ENCODE measurements around the gene ANK3. TPM values are rescaled to one million over a fixed set of nuclear protein-coding genes. Genes with fewer than 3 reads are reported as not detected.

ANK3 gene
- total and polyA plus RNA-seq, 4 experiments from 2014 or later, result 7.2 to 90.1 (median 55.8) TPM

DNA sequence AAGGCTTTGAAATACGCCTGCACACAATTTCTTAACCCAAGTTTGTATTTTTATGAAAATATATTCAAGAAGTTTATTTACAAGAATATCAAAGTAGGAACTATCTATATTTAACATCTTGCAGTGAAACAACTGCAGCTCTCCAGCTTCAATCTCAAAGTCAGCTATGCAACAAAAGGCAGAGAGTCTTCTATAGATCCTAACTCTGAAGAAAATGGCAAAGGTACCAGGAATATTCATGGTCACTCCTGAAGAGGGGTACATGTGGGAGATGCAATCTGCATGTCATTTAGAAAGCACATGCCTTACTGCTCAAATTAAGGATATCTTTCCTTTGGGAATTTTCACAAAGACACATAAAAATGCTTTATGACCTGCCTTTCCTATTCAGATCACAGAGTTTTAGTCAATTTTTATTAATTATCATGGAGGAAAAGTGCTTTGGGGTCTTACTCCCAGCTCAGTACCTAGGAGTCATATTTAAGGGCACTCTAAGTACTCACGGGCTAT, 1.5 kb downstream of the ANK3 start:
- Histone ChIP-seq H3K4me3 (ENCODE audit: low read length in 2 of 2) (no peak overlapping the region), H3K36me3 (ENCODE audit: insufficient read depth, low read length) (no peaks in the 10 kb centered on the region), H3K27ac (ENCODE audit: low read depth, low read length) (no peak overlapping the region), H3K4me1 (ENCODE audit: insufficient read depth, low read length) (no peaks in the 10 kb centered on the region), H3K9me3 (ENCODE audit: control insufficient read depth in 1 of 2, low read length in 2 of 2) (no peaks in the 10 kb centered on the region), H3K27me3 (ENCODE audit: insufficient read depth, low read length) (no peaks in the 10 kb centered on the region)
- intact Hi-C loops (cut with micrococcal nuclease), result no loop called here
- no peaks in the 10 kb centered on the region for H3K27me3 Mint-ChIP-seq
- H3K9me3 Mint-ChIP-seq, result no peaks in the 10 kb centered on the region
- POLR2A ChIA-PET (ENCODE audit: partially characterized antibody), result no interaction called here
- H3K27ac Mint-ChIP-seq, result no peak overlapping the region
- peaks cover 5 to 22% (median 20%) of the 10 kb centered on the region in 4 donors for H3K4me1 Mint-ChIP-seq
- CTCF ChIA-PET (ENCODE audit: partially characterized antibody), result no interaction called here
- peaks cover 8 to 9% of the 10 kb centered on the region in 2 donors for H3K36me3 Mint-ChIP-seq
- no peak for DNase-seq
- H3K4me3 Mint-ChIP-seq, result no peak overlapping the region

DNA sequence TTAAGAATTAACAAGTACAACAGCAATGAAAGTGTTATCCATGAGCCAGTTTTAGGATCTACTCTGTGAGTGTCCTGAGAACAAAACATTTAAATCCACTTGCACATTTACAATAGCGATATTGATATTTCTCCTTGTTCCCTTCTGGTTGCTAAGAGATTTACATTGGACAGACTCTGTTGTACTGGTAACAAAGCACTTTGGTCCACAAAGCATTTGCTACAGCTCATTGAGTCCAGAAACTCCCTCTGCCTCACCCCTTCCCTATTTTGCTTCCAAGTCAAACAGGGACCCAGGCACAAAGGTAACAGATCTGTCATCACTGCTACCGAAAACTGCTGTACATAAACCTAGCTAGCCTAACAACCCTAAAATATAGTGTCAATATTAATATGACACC, 2.1 kb downstream of the ANK3 start:
- POLR2A ChIA-PET (ENCODE audit: partially characterized antibody), result no interaction called here
- H3K27ac Mint-ChIP-seq, result no peak overlapping the region

DNA sequence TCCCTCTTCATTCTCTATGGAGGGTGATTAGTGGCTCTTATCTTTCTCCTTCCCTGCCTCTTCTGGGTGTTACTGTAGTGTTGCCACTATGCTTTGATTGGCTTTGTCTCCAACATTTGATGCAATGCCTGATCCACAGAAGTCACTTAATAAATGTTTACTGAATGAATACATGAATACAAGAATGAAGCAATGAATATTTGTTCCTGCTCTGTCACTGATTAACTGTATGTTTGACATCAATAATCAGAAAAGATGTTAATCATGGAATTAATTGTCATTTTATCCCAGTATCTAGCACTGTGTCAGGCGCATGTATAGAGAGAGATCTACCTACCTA, 4.3 kb downstream of the ANK3 start:
- Mint-ChIP-seq H3K9me3 (no peaks in the 10 kb centered on the region), H3K27me3 (no peaks in the 10 kb centered on the region), H3K36me3 (peaks cover 2 to 3% of the 10 kb centered on the region in 2 donors), H3K4me1 (peaks cover 5 to 30% (median 20%) of the 10 kb centered on the region in 4 donors), H3K27ac (no peak overlapping the region), H3K4me3 (no peak overlapping the region)
- DNase-seq, result no peak
- ChIA-PET POLR2A (ENCODE audit: partially characterized antibody) (no interaction called here), CTCF (ENCODE audit: partially characterized antibody) (no interaction called here)
- Histone ChIP-seq H3K4me3 (ENCODE audit: low read length in 2 of 2) (no peak overlapping the region), H3K36me3 (ENCODE audit: insufficient read depth, low read length) (no peaks in the 10 kb centered on the region), H3K4me1 (ENCODE audit: insufficient read depth, low read length) (no peaks in the 10 kb centered on the region), H3K9me3 (ENCODE audit: control insufficient read depth in 1 of 2, low read length in 2 of 2) (no peaks in the 10 kb centered on the region), H3K27me3 (ENCODE audit: insufficient read depth, low read length) (no peaks in the 10 kb centered on the region), H3K27ac (ENCODE audit: low read depth, low read length) (no peak overlapping the region)
- intact Hi-C loops (cut with micrococcal nuclease), result no loop called here

More for the DNA sequence above, 2.1 kb downstream of the ANK3 start:
- Histone ChIP-seq H3K4me1 (ENCODE audit: insufficient read depth, low read length) (no peaks in the 10 kb centered on the region), H3K27ac (ENCODE audit: low read depth, low read length) (no peak overlapping the region), H3K9me3 (ENCODE audit: control insufficient read depth in 1 of 2, low read length in 2 of 2) (no peaks in the 10 kb centered on the region), H3K36me3 (ENCODE audit: insufficient read depth, low read length) (no peaks in the 10 kb centered on the region), H3K4me3 (ENCODE audit: low read length in 2 of 2) (no peak overlapping the region), H3K27me3 (ENCODE audit: insufficient read depth, low read length) (no peaks in the 10 kb centered on the region)
- no peaks in the 10 kb centered on the region for H3K9me3 Mint-ChIP-seq
- CTCF ChIA-PET (ENCODE audit: partially characterized antibody), result no interaction called here
- no peak overlapping the region for H3K4me3 Mint-ChIP-seq
- intact Hi-C loops (cut with micrococcal nuclease), result no loop called here
- peaks cover 5 to 24% (median 20%) of the 10 kb centered on the region in 4 donors for H3K4me1 Mint-ChIP-seq
- H3K27me3 Mint-ChIP-seq, result no peaks in the 10 kb centered on the region
- peaks cover 7 to 9% of the 10 kb centered on the region in 2 donors for H3K36me3 Mint-ChIP-seq
- no peak for DNase-seq

DNA sequence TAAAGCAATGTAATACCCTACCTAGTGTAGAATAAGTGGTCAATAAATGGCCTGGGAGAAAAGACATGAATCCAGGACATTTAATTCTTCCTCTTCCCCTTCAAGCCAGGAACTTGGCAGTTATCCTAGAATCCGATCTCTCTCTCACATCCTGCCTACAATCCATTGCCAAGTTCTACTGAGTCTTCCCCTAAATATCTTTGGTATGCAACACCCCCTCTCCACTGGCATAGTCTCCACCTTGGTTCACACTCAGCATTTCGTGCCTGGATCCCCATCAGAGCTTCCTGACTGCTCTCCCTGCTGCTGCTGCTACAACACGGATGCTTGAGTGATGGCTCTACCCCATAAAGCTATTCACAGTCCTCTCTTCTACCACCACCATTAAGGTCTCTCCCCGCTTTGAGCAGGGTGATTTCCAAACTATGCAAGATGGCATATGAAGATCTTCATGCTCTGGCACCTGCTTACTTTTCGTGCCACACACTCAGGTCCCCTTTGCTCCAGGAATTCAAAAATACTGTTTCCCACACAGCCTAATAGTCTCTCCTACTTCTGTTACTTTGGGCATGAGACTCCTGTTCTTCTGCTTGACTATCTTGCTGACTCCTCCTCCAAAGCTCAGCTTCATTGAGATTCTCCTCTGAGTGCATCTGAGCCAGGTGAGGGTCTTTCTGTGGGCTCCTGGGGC, 4.8 kb downstream of the ANK3 start:
- Mint-ChIP-seq H3K27ac (peak overlapping the region in 2 of 7 donors; percentile 15 to 49), H3K4me3 (no peak overlapping the region), H3K36me3 (peaks cover 0 to 1% of the 10 kb centered on the region in 2 donors), H3K4me1 (peaks cover 5 to 30% (median 17%) of the 10 kb centered on the region in 4 donors), H3K9me3 (no peaks in the 10 kb centered on the region), H3K27me3 (no peaks in the 10 kb centered on the region)
- Histone ChIP-seq H3K4me1 (ENCODE audit: insufficient read depth, low read length) (no peaks in the 10 kb centered on the region), H3K27me3 (ENCODE audit: insufficient read depth, low read length) (no peaks in the 10 kb centered on the region), H3K4me3 (ENCODE audit: low read length in 2 of 2) (no peak overlapping the region), H3K36me3 (ENCODE audit: insufficient read depth, low read length) (no peaks in the 10 kb centered on the region), H3K27ac (ENCODE audit: low read depth, low read length) (no peak overlapping the region), H3K9me3 (ENCODE audit: control insufficient read depth in 1 of 2, low read length in 2 of 2) (no peaks in the 10 kb centered on the region)
- no peak for DNase-seq
- ChIA-PET CTCF (ENCODE audit: partially characterized antibody) (no interaction called here), POLR2A (ENCODE audit: partially characterized antibody) (no interaction called here)
- intact Hi-C loops (cut with micrococcal nuclease), result no loop called here

DNA sequence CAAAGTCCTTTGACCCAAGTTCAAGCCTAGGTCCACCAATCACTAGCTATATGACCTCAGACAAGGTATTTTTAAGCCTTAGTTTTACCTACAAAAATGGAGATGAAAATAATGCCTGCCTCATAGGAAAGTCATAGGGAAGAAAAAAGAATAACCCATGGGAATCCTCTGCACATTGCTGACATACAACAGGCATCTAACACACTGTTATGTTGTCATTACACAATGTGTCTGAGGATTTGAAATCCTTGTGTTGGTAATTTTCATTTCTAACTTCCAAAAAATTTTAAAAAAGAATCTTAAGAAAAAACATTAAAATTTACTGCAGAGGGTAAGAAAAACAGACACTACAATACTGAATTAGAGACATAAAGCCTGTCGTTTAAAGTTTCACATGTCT, 5.7 kb downstream of the ANK3 start:
- DNase-seq, result no peak
- CTCF ChIA-PET (ENCODE audit: partially characterized antibody), result interaction anchor here (0.8 kb wide), 1 partner anchor 28 kb away, joined by 3 read pairs; no protein-coding TSS in a partner anchor
- no peaks in the 10 kb centered on the region for H3K27me3 Mint-ChIP-seq

DNA sequence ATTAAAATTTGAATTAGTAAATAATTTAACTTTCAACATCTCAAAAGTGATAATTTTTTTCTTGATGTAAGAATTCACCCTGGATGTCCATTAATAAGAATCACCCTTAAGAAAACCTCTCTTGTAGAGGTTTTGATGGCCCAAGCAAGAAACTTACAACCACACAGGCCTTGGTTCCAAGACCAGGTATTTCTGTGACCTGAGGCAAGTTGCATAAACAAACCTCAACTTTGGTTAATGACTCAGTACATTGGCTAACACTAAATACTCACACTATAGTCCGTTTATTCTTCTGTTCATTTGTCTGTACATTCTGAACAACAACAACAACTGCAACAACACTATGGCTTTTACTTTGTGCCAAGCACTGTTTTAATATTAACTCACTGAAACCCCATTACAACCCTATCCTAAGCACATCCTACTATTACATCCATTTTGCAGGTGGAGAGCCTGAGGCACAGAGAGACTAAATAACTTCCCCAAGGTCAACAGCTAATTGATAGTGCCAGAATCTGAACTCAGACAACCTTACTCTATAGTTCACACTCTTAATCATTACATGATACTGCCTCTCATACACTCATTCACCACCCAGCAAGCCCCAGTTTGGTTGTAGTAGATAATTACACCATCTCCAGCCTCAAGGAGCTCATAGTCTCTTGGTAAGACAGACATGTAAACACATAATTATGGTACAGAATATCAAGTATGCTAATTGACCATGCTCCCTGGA, 6.6 kb downstream of the ANK3 start:
- Histone ChIP-seq H3K4me1 (ENCODE audit: insufficient read depth, low read length) (no peaks in the 10 kb centered on the region), H3K4me3 (ENCODE audit: low read length in 2 of 2) (no peak overlapping the region), H3K36me3 (ENCODE audit: insufficient read depth, low read length) (no peaks in the 10 kb centered on the region), H3K9me3 (ENCODE audit: control insufficient read depth in 1 of 2, low read length in 2 of 2) (no peaks in the 10 kb centered on the region), H3K27ac (ENCODE audit: low read depth, low read length) (no peak overlapping the region), H3K27me3 (ENCODE audit: insufficient read depth, low read length) (no peaks in the 10 kb centered on the region)
- H3K9me3 Mint-ChIP-seq, result no peaks in the 10 kb centered on the region
- H3K4me3 Mint-ChIP-seq, result no peak overlapping the region
- no peaks in the 10 kb centered on the region for H3K36me3 Mint-ChIP-seq
- ChIA-PET CTCF (ENCODE audit: partially characterized antibody) (no interaction called here), POLR2A (ENCODE audit: partially characterized antibody) (no interaction called here)
- DNase-seq, result no peak
- intact Hi-C loops (cut with micrococcal nuclease), result no loop called here
- H3K27ac Mint-ChIP-seq, result peak overlapping the region in 1 of 7 donors; percentile 78
- peaks cover 4 to 29% (median 20%) of the 10 kb centered on the region in 4 donors for H3K4me1 Mint-ChIP-seq
- no peaks in the 10 kb centered on the region for H3K27me3 Mint-ChIP-seq

More for the DNA sequence above, 5.7 kb downstream of the ANK3 start:
- Mint-ChIP-seq H3K4me1 (peaks cover 3 to 32% (median 17%) of the 10 kb centered on the region in 4 donors), H3K36me3 (no peaks in the 10 kb centered on the region), H3K27ac (no peak overlapping the region), H3K9me3 (no peaks in the 10 kb centered on the region), H3K4me3 (no peak overlapping the region)
- H3K4me1 ChIP-seq (ENCODE audit: insufficient read depth, low read length), result no peaks in the 10 kb centered on the region
- H3K9me3 ChIP-seq (ENCODE audit: control insufficient read depth in 1 of 2, low read length in 2 of 2), result no peaks in the 10 kb centered on the region
- H3K36me3 ChIP-seq (ENCODE audit: insufficient read depth, low read length), result no peaks in the 10 kb centered on the region
- no peak overlapping the region for H3K27ac ChIP-seq (ENCODE audit: low read depth, low read length)
- POLR2A ChIA-PET (ENCODE audit: partially characterized antibody), result no interaction called here
- H3K27me3 ChIP-seq (ENCODE audit: insufficient read depth, low read length), result no peaks in the 10 kb centered on the region
- intact Hi-C loops (cut with micrococcal nuclease), result no loop called here
- H3K4me3 ChIP-seq (ENCODE audit: low read length in 2 of 2), result no peak overlapping the region

DNA sequence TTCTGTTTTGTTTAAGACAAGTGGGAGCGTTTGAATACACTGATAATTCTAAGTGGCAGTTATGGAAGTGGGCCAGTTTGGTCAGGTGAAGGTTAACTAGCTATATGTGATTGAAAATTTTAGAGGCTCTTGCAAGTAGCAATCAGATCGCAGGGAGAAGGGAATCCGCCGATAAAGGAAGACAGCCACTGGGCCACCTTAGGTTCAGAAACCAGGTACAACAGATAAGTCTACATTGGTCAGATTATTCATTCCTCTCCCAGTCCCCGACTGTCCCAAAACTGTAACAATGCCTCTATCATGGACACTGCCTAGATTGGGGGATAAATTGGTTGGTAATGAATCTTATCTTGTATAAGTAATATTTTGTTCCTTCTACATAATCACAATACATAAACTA, 8.9 kb downstream of the ANK3 start:
- H3K36me3 ChIP-seq (ENCODE audit: insufficient read depth, low read length), result no peaks in the 10 kb centered on the region
- ChIA-PET CTCF (ENCODE audit: partially characterized antibody) (no interaction called here), POLR2A (ENCODE audit: partially characterized antibody) (no interaction called here)
- H3K4me1 Mint-ChIP-seq, result peaks cover 4 to 29% (median 18%) of the 10 kb centered on the region in 4 donors
- H3K9me3 Mint-ChIP-seq, result no peaks in the 10 kb centered on the region
- no peak overlapping the region for H3K4me3 Mint-ChIP-seq
- H3K4me1 ChIP-seq (ENCODE audit: insufficient read depth, low read length), result no peaks in the 10 kb centered on the region
- intact Hi-C loops (cut with micrococcal nuclease), result no loop called here
- no peaks in the 10 kb centered on the region for H3K36me3 Mint-ChIP-seq
- H3K27ac ChIP-seq (ENCODE audit: low read depth, low read length), result no peak overlapping the region
- H3K27ac Mint-ChIP-seq, result no peak overlapping the region
- no peaks in the 10 kb centered on the region for H3K9me3 ChIP-seq (ENCODE audit: control insufficient read depth in 1 of 2, low read length in 2 of 2)
- no peaks in the 10 kb centered on the region for H3K27me3 ChIP-seq (ENCODE audit: insufficient read depth, low read length)
- H3K4me3 ChIP-seq (ENCODE audit: low read length in 2 of 2), result no peak overlapping the region
- no peak for DNase-seq
- no peaks in the 10 kb centered on the region for H3K27me3 Mint-ChIP-seq
